PC-3 (cell line): ENCODE measurements around the gene IFNAR1. TPM values are rescaled to one million over a fixed set of nuclear protein-coding genes. Genes with fewer than 3 reads are reported as not detected.

Source experiments
- ATAC-seq: fragments of 200-7000 bp; cut with Tn5 transposase; 2 replicates; pipeline ENCODE4 v1.9.1; 2020; ENCODE audit warnings: mild to moderate bottlenecking, moderate library complexity
- BruUV-seq: library from RNA; stranded (reverse); fragments of 400-500 nt; replicated peaks from 2 replicates; lab custom pipeline; 2021; lab: Mats Ljungman, UMichigan
- CTCF ChIA-PET: fragments of 300-600 bp; sonication (Branson Sonifier 250); formaldehyde crosslinking; loops from one replicate; lab custom pipeline; 2022; ENCODE audit warnings: antibody characterized with exemption; lab: Charles Lee
- POLR2A ChIA-PET: fragments of 300-600 bp; sonication (Branson Sonifier 250); formaldehyde crosslinking; loops from one replicate; lab custom pipeline; 2022; ENCODE audit warnings: antibody characterized with exemption; ENCODE audit not compliant: unreplicated experiment; lab: Charles Lee
- DNase-seq: peaks from one replicate; pipeline ENCODE4 v3.0.0-alpha.2; 2015
- H2AFZ ChIP-seq: fragments of 300-600 bp; sonication (generic); 2 replicates; pipeline ENCODE4 v1.6.0; 2016; ENCODE audit warnings: antibody characterized with exemption, low read length
- H3F3A ChIP-seq: fragments of 300-600 bp; sonication (generic); one replicate; pipeline ENCODE4 v1.6.0; 2017; ENCODE audit warnings: antibody characterized with exemption, low read length, control low read depth, mild to moderate bottlenecking; ENCODE audit not compliant: unreplicated experiment
- H3K27ac ChIP-seq: fragments of 300-600 bp; sonication (generic); 2 replicates; pipeline ENCODE4 v1.5.1; 2016; ENCODE audit warnings: mild to moderate bottlenecking, low read length
- H3K27me3 ChIP-seq: fragments of 300-600 bp; sonication (generic); 2 replicates; pipeline ENCODE4 v1.6.1; 2016; ENCODE audit warnings: low read length, mixed read lengths
- H3K36me3 ChIP-seq: fragments of 300-600 bp; sonication (generic); 2 replicates; pipeline ENCODE4 v1.6.1; 2016; ENCODE audit warnings: low read depth, mixed run types, low read length, mixed read lengths
- H3K4me1 ChIP-seq: fragments of 300-600 bp; sonication (generic); 2 replicates; pipeline ENCODE4 v1.5.1; 2016; ENCODE audit warnings: low read length; ENCODE audit not compliant: insufficient read depth
- H3K4me2 ChIP-seq: fragments of 300-600 bp; sonication (generic); 2 replicates; pipeline ENCODE4 v1.6.0; 2016; ENCODE audit warnings: low read length
- H3K4me3 ChIP-seq: fragments of 300-600 bp; sonication (generic); 2 replicates; pipeline ENCODE4 v1.5.1; 2016; ENCODE audit warnings: mild to moderate bottlenecking, low read length, mixed read lengths
- H3K79me2 ChIP-seq: fragments of 300-600 bp; sonication (generic); 2 replicates; pipeline ENCODE4 v1.6.1; 2017; ENCODE audit warnings: low read length, mixed read lengths
- H3K9ac ChIP-seq: fragments of 300-600 bp; sonication (generic); 2 replicates; pipeline ENCODE4 v1.6.0; 2016; ENCODE audit warnings: mild to moderate bottlenecking, low read length
- H3K9me2 ChIP-seq: fragments of 300-600 bp; sonication (generic); replicated peaks from 2 replicates; pipeline ENCODE4 v1.6.1; 2016; ENCODE audit warnings: mixed run types, low read length, mixed read lengths
- H3K9me3 ChIP-seq: fragments of 300-600 bp; sonication (generic); 2 replicates; pipeline ENCODE4 v1.6.1; 2016; ENCODE audit warnings: low read length, mixed read lengths
- H4K20me1 ChIP-seq: fragments of 300-600 bp; sonication (generic); 2 replicates; pipeline ENCODE4 v1.6.1; 2016; ENCODE audit warnings: low read length, mixed read lengths
- EZH2 ChIP-seq: fragments of 300-600 bp; sonication (generic); IDR thresholded peaks from one replicate; pipeline ENCODE4 v1.6.1; 2017; ENCODE audit warnings: antibody characterized with exemption, mild to moderate bottlenecking, low read length; ENCODE audit not compliant: unreplicated experiment
- EZH2phosphoT487 ChIP-seq: fragments of 300-600 bp; sonication (generic); IDR thresholded peaks from 2 replicates; pipeline ENCODE4 v1.6.1; 2018; ENCODE audit warnings: mild to moderate bottlenecking, antibody characterized with exemption, low read length, borderline replicate concordance
- intact Hi-C: fragments of 100-400 bp; cut with micrococcal nuclease; formaldehyde crosslinking; loops from 2 replicates; pipeline ENCODE4 v1.9.0; 2023
- total RNA-seq: library from RNA; depleted of rRNA; stranded (reverse); fragments of >200 nt; gene quantifications from 2 replicates; pipeline ENCODE4 v1.2.3, GENCODE V29; 2014
- TF ChIP-seq, protein P1 (sequence below): fragments of 300-600 bp; sonication (generic); conservative IDR thresholded peaks from 2 replicates; pipeline ENCODE4 v1.5.1; 2017; ENCODE audit warnings: antibody characterized with exemption, low read depth, mild to moderate bottlenecking, low read length

Gene IFNAR1
- total RNA-seq, 1 experiment from 2014 or later: 13.2 TPM

DNA sequence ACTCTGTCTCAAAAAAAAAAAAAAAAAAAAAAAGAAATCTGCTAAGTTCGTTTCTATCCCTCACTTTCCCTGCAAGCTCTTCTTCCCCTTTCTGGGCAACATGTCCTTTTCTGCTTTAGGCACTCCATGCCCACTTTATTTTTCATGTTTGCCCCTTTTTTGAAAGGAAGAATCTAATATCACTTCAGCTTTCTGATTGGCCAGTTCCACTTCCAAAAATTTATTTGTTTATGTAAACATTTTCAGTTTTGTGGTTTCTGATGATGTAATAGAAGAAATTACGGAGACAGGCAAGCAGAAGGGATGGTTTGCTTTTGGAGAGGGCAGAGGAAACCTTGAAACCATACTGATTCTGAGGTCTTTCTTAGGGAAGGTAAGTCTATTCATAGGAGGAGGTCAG lies 15.1 kb downstream of the IFNAR1 start:
- no peak for TF ChIP-seq EZH2
- Histone ChIP-seq H3K4me1 (no peaks in the 10 kb centered on the region), H3K9me3 (no peaks in the 10 kb centered on the region), H3K27ac (no peak overlapping the region), H3F3A (peaks cover 3% of the 10 kb centered on the region), H3K79me2 (peaks cover 11% of the 10 kb centered on the region), H3K27me3 (no peaks in the 10 kb centered on the region), H3K9me2 (no peaks in the 10 kb centered on the region), H2AFZ (no peak overlapping the region), H3K4me3 (no peak overlapping the region), H3K36me3 (peaks cover 12% of the 10 kb centered on the region), H3K9ac (no peak overlapping the region), H4K20me1 (no peaks in the 10 kb centered on the region), H3K4me2 (no peak overlapping the region)
- intact Hi-C loops: no loop called here
- DNase-seq: no peak
- no peak for ATAC-seq
- no TSS peak for BruUV-seq
- ChIA-PET POLR2A (no interaction called here), CTCF (no interaction called here)

DNA sequence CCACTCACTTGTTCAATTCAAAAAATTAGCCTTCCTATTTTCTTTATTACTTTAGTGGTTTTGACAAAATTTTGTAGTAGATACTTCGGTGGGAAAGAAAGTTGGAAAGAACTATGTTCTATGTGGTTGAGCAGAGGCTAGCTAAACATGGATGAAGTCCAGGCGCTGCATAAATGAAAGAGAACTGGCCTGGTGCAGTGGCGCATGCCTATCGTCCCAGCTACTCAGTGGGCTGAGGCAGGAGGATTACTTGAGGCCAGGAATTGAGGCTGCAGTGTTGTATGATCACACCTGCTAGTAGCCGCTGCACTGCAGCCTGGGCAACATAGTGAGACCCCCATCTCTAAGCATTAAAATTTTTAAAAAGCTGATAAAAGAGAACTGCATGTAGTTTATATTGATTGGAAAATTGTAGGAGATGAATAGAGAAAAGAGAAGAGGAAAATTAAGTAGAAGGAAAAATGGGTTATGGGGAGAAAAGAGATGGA lies 21.0 kb downstream of the IFNAR1 start:
- Histone ChIP-seq H3K4me3 (no peak overlapping the region), H3F3A (no peaks in the 10 kb centered on the region), H3K9me3 (no peaks in the 10 kb centered on the region), H3K27ac (no peak overlapping the region), H3K36me3 (peaks cover 5% of the 10 kb centered on the region; the same call in 1 of the 2 replicates), H4K20me1 (no peaks in the 10 kb centered on the region), H3K27me3 (no peaks in the 10 kb centered on the region), H3K9ac (no peak overlapping the region), H3K9me2 (no peaks in the 10 kb centered on the region), H3K4me1 (no peaks in the 10 kb centered on the region), H3K79me2 (no peaks in the 10 kb centered on the region), H2AFZ (no peak overlapping the region), H3K4me2 (no peak overlapping the region)
- intact Hi-C loops: no loop called here
- BruUV-seq: no TSS peak
- DNase-seq (no peak), ATAC-seq (no peak)
- POLR2A ChIA-PET: interaction anchor here (0.9 kb wide), 1 partner anchor 20 kb away, joined by 7 read pairs; the partner anchor contains the start of gene IFNAR1
- CTCF ChIA-PET: no interaction called here
- TF ChIP-seq, protein P1, sequence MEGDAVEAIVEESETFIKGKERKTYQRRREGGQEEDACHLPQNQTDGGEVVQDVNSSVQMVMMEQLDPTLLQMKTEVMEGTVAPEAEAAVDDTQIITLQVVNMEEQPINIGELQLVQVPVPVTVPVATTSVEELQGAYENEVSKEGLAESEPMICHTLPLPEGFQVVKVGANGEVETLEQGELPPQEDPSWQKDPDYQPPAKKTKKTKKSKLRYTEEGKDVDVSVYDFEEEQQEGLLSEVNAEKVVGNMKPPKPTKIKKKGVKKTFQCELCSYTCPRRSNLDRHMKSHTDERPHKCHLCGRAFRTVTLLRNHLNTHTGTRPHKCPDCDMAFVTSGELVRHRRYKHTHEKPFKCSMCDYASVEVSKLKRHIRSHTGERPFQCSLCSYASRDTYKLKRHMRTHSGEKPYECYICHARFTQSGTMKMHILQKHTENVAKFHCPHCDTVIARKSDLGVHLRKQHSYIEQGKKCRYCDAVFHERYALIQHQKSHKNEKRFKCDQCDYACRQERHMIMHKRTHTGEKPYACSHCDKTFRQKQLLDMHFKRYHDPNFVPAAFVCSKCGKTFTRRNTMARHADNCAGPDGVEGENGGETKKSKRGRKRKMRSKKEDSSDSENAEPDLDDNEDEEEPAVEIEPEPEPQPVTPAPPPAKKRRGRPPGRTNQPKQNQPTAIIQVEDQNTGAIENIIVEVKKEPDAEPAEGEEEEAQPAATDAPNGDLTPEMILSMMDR: no peak
- TF ChIP-seq EZH2 (no peak), EZH2phosphoT487 (no peak)

DNA sequence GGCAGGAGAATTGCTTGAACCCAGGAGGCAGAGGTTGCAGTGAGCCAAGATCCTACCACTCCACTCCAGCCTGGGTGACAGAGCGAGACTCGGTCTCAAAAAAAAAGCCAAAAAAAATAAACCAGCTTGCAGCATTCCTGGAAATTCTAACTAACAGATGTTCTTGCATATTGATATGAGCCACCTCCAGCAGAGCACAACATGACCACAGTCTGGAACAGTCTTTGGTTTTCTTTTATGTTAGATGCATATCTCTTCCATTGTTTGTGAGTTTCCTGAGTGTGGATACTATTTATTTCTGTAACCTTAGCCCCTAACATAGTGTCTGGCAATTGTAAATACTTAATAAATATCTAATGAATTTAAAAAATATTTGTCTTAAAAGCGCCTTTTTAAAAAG lies 23.9 kb downstream of the IFNAR1 start:
- no peak overlapping the region for H3K4me3 ChIP-seq
- DNase-seq (no peak), ATAC-seq (no peak)
- POLR2A ChIA-PET: no interaction called here
- H3K4me2 ChIP-seq: no peak overlapping the region
- H3K27me3 ChIP-seq: no peaks in the 10 kb centered on the region
- H3K79me2 ChIP-seq: no peaks in the 10 kb centered on the region
- H3K36me3 ChIP-seq: peaks cover 2% of the 10 kb centered on the region; the same call in 1 of the 2 replicates
- CTCF ChIA-PET: interaction anchor here (0.9 kb wide), 1 partner anchor 13 kb away, joined by 4 read pairs; no protein-coding TSS in a partner anchor
- no peak overlapping the region for H3K27ac ChIP-seq
- no TSS peak for BruUV-seq
- TF ChIP-seq EZH2phosphoT487 (no peak), EZH2 (no peak)
- TF ChIP-seq, protein P1: no peak
- no peaks in the 10 kb centered on the region for H4K20me1 ChIP-seq
- no peak overlapping the region for H2AFZ ChIP-seq
- no peaks in the 10 kb centered on the region for H3F3A ChIP-seq
- no peaks in the 10 kb centered on the region for H3K9me3 ChIP-seq
- no peaks in the 10 kb centered on the region for H3K4me1 ChIP-seq
- no peaks in the 10 kb centered on the region for H3K9me2 ChIP-seq
- no peak overlapping the region for H3K9ac ChIP-seq
- intact Hi-C loops: no loop called here
